ENCODE measurements around the gene CALML5.

GRCh38 chr10:5547681-5547930, 48.2 kb upstream of the CALML5 start:
- TF ChIP-seq POLR2AphosphoS5 (IDR thresholded peaks at IDR 0.05; ENCODE audit: low read depth) (no peak), CTCF (IDR thresholded peaks at IDR 0.05; ENCODE audit: insufficient read depth, low read length) (no peak)
